Nephron progenitor cell (in vitro differentiated cells): ENCODE results near the gene DTNA.
"Not testable (repeated sequence)": the region's sequence is repeated elsewhere in the genome, so short reads cannot be mapped to it uniquely, and the experiment has no call there.

Source experiments
- DNase-seq: peaks from one replicate; pipeline ENCODE4 v3.0.0; 2021
- H3K27ac Mint-ChIP-seq: 2 replicates; pipeline ENCODE4 v1.8.0; 2021; ENCODE audit warnings: mild to moderate bottlenecking, moderate library complexity, mixed read lengths
- H3K27me3 Mint-ChIP-seq: 2 replicates; pipeline ENCODE4 v1.8.0; 2021; ENCODE audit warnings: mild to moderate bottlenecking, low read depth, mixed read lengths; ENCODE audit not compliant: poor library complexity
- H3K36me3 Mint-ChIP-seq: 2 replicates; pipeline ENCODE4 v1.8.0; 2021; ENCODE audit warnings: low read depth, mixed read lengths
- H3K4me1 Mint-ChIP-seq: 2 replicates; pipeline ENCODE4 v1.8.0; 2021; ENCODE audit warnings: mixed read lengths
- H3K4me3 Mint-ChIP-seq: 2 replicates; pipeline ENCODE4 v1.8.0; 2021; ENCODE audit warnings: mild to moderate bottlenecking, moderate library complexity, mixed read lengths
- H3K9me3 Mint-ChIP-seq: 2 replicates; pipeline ENCODE4 v1.8.0; 2021; ENCODE audit warnings: mild to moderate bottlenecking, moderate library complexity, mixed read lengths
- CTCF ChIP-seq: fragments of 200-600 bp; sonication (generic); IDR thresholded peaks from 2 replicates; pipeline ENCODE4 v1.5.0; 2021; ENCODE audit warnings: antibody characterized with exemption

DTNA gene

DNA sequence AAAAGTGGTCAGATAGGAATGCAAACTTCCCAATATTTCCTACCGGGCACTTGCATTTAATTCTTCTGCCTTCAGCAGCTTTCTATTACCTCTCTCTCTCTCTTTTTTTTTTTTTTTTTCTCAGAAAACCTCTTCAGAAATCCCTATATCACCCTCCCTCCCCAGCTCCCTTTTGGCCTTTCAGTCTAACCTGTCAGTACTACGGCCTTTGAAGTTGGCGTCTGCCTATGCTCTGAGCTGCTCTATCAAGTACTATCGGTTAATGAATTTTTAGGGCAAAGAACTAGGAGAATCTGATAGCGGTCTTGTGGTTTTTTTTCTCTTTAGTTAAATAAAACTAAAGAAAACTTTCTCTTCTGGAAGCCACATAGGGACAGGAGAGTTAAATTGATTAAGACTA, 208.8 kb downstream of the DTNA start:
- TF ChIP-seq CTCF = no peak
- no peak overlapping the region for H3K27ac Mint-ChIP-seq
- H3K27me3 Mint-ChIP-seq = peaks cover 2% of the 10 kb centered on the region
- no peaks in the 10 kb centered on the region for H3K9me3 Mint-ChIP-seq
- H3K4me1 Mint-ChIP-seq = peaks cover 38% of the 10 kb centered on the region
- no peak overlapping the region for H3K4me3 Mint-ChIP-seq
- H3K36me3 Mint-ChIP-seq = no peaks in the 10 kb centered on the region
- no peak for DNase-seq

- no peaks in the 10 kb centered on the region for H3K9me3 Mint-ChIP-seq
- TF ChIP-seq CTCF = no peak
- H3K27ac Mint-ChIP-seq = no peak overlapping the region
- no peak overlapping the region for H3K4me3 Mint-ChIP-seq
- DNase-seq = no peak
- peaks cover 26% of the 10 kb centered on the region for H3K4me1 Mint-ChIP-seq
- H3K27me3 Mint-ChIP-seq = peaks cover 6% of the 10 kb centered on the region
- peaks cover 3% of the 10 kb centered on the region for H3K36me3 Mint-ChIP-seq
These were observed 211.1 kb downstream of the DTNA start for GRCh38 chr18:34921226-34921625.

GRCh38 chr18:34921811-34922385, 211.8 kb downstream of the DTNA start:
- no peak for TF ChIP-seq CTCF
- Mint-ChIP-seq H3K27ac (no peak overlapping the region), H3K36me3 (peaks cover 3% of the 10 kb centered on the region), H3K27me3 (peaks cover 4% of the 10 kb centered on the region), H3K4me3 (no peak overlapping the region), H3K4me1 (peaks cover 21% of the 10 kb centered on the region), H3K9me3 (no peaks in the 10 kb centered on the region)
- DNase-seq = no peak

GRCh38 chr18:34922594-34922993, 212.5 kb downstream of the DTNA start:
- H3K36me3 Mint-ChIP-seq = not testable (repeated sequence)
- peaks cover 23% of the 10 kb centered on the region for H3K4me1 Mint-ChIP-seq

DNA sequence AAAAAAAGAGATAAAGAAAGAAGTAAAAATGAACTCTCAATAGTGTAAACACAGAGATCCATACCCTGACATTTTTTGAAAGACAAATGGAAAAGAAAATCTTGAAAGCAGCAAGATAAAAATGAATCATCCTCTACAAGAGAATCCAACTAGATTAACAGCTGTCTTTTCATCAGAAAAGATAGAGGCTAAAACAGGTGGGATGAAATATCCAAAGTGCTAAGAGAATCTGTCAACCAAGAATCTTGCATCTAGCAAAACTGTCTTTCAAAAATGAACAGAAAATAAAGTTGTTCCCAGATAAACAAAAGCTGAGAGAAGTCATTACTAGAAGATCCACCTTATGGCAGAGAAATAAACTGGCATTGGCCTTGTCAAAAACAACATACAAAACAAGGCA, 213.8 kb downstream of the DTNA start:
- no peak overlapping the region for H3K4me3 Mint-ChIP-seq
- no peaks in the 10 kb centered on the region for H3K9me3 Mint-ChIP-seq
- H3K27ac Mint-ChIP-seq = no peak overlapping the region
- no peak for DNase-seq
- peaks cover 7% of the 10 kb centered on the region for H3K27me3 Mint-ChIP-seq
- H3K36me3 Mint-ChIP-seq = peaks cover 3% of the 10 kb centered on the region
- peaks cover 26% of the 10 kb centered on the region for H3K4me1 Mint-ChIP-seq
- TF ChIP-seq CTCF = no peak

More at GRCh38 chr18:34922594-34922993, 212.5 kb downstream of the DTNA start:
- not testable (repeated sequence) for H3K27ac Mint-ChIP-seq, H3K9me3 Mint-ChIP-seq, H3K4me3 Mint-ChIP-seq, DNase-seq, H3K27me3 Mint-ChIP-seq

- peak overlapping the region; percentile 20 for H3K27ac Mint-ChIP-seq
- peaks cover 3% of the 10 kb centered on the region for H3K36me3 Mint-ChIP-seq
- peaks cover 20% of the 10 kb centered on the region for H3K4me1 Mint-ChIP-seq
- peaks cover 7% of the 10 kb centered on the region for H3K27me3 Mint-ChIP-seq
- H3K4me3 Mint-ChIP-seq = no peak overlapping the region
- DNase-seq = no peak
- no peaks in the 10 kb centered on the region for H3K9me3 Mint-ChIP-seq
- no peak for TF ChIP-seq CTCF
These were observed 216.6 kb downstream of the DTNA start for GRCh38 chr18:34926683-34927082.
